ENCODE measurements around the gene XRN1. TPM values are rescaled to one million over a fixed set of nuclear protein-coding genes. Genes with fewer than 3 reads are reported as not detected.
"Not testable (repeated sequence)": the region's sequence is repeated elsewhere in the genome, so short reads cannot be mapped to it uniquely, and the experiment has no call there.

Gene XRN1
- total and polyA plus RNA-seq, 11 donors = 3.8 to 35.5 (median 17.3) TPM

- intact Hi-C loops (cut with DNase I) = loop anchor here in 1 of 10 donors (10.0 kb wide), 1 partner anchor 559 kb away; the partner anchor contains the start of gene U2SURP
- ATAC-seq (no peak), DNase-seq (no peak)
- H3K9me3 ChIP-seq = no peaks in the 10 kb centered on the region
- TF ChIP-seq POLR2A (IDR thresholded peaks at IDR 0.05) (no peak), CTCF (IDR thresholded peaks at IDR 0.05) (no peak)
- peaks cover 0 to 5% (median 0%) of the 10 kb centered on the region in 9 donors for H3K36me3 ChIP-seq
- H3K4me1 ChIP-seq = peaks cover 0 to 50% (median 31%) of the 10 kb centered on the region in 12 donors
- peak overlapping the region in 8 of 12 donors; percentile 78 to 98 (median 82) for H3K4me3 ChIP-seq
- no peaks in the 10 kb centered on the region for H3K27me3 ChIP-seq
- 75 to 80% (median 79%) methylated on average over 6 of the region's 6 CpGs for WGBS, 4 donors
- H3K27ac ChIP-seq = peak overlapping the region in 2 of 12 donors; percentile 94 to 96
These were observed 2.0 kb downstream of the XRN1 start for GRCh38 chr3:142445816-142446254.

- Histone ChIP-seq H3K9me3 (no peaks in the 10 kb centered on the region), H3K4me1 (peaks cover 0 to 50% (median 31%) of the 10 kb centered on the region in 12 donors), H3K36me3 (no peaks in the 10 kb centered on the region), H3K27me3 (no peaks in the 10 kb centered on the region), H3K27ac (no peak overlapping the region), H3K4me3 (no peak overlapping the region)
- TF ChIP-seq POLR2A (IDR thresholded peaks at IDR 0.05) (no peak), CTCF (IDR thresholded peaks at IDR 0.05) (no peak)
- ATAC-seq (no peak), DNase-seq (no peak)
- intact Hi-C loops (cut with DNase I) = loop anchor here in 1 of 10 donors (10.0 kb wide), 1 partner anchor 560 kb away; the partner anchor contains the start of gene U2SURP
- 95 to 97% (median 96%) methylated on average over 11 of the region's 11 CpGs for WGBS, 4 donors
These were observed 3.5 kb downstream of the XRN1 start for GRCh38 chr3:142444343-142444742.

DNA sequence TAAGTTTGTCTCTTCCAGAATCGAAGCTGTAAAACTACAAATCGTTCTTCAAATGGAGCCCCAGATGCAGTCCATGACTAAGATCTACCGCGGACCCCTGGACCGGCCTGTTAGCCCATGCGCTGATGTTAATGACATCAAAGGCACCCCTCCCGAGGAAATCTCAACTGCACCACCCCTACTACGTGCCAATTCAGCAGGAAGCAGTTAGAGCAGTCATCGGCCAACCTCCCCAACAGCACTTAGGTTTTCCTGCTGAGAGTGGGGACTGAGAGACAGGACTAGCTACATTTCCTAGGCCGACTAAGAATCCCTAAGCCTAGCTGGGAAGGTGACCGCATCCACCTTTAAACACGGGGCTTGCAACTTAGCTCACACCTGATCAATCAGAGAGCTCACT is 4.8 kb downstream of the XRN1 start:
- H3K27ac ChIP-seq, H3K4me3 ChIP-seq, DNase-seq, ATAC-seq, H3K36me3 ChIP-seq, H3K9me3 ChIP-seq, H3K27me3 ChIP-seq: not testable (repeated sequence)
- peaks cover 0 to 47% (median 29%) of the 10 kb centered on the region in 12 donors for H3K4me1 ChIP-seq
- WGBS, 4 donors = 95 to 97% (median 97%) methylated on average over 12 of the region's 12 CpGs
- intact Hi-C loops (cut with DNase I) = loop anchor here in 1 of 10 donors (10.0 kb wide), 1 partner anchor 562 kb away; the partner anchor contains the start of gene U2SURP

DNA sequence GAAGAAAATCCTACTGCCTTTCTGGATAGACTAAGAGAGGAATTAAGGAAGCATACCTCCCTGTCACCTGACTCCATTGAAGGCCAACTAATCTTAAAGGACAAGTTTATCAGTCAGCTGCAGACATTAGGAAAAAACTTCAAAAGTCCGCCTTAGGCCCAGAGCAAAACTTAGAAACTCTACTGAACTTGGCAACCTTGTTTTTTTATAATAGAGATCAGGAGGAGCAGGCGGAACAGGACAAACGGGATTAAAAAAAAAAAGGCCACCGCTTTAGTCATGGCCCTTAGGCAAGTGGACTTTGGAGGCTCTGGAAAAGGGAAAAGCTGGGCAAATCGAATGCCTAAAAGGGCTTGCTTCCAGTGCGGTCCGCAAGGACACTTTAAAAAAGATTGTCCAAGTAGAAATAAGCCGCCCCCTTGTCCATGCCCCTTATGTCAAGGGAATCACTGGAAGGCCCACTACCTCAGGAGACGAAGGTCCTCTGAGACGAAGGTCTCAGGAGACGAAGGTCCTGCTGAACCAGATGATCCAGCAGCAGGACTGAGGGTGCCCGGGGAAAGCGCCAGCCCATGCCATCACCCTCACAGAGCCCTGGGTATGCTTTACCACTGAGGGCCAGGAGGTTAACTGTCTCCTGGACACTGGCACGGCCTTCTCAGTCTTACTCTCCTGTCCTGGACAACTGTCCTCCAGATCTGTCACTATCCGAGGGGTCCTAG is 8.2 kb downstream of the XRN1 start:
- intact Hi-C loops (cut with DNase I) = loop anchor here in 1 of 10 donors (10.0 kb wide), 1 partner anchor 565 kb away; the partner anchor contains the start of gene U2SURP
- ATAC-seq = not testable (repeated sequence)

DNA sequence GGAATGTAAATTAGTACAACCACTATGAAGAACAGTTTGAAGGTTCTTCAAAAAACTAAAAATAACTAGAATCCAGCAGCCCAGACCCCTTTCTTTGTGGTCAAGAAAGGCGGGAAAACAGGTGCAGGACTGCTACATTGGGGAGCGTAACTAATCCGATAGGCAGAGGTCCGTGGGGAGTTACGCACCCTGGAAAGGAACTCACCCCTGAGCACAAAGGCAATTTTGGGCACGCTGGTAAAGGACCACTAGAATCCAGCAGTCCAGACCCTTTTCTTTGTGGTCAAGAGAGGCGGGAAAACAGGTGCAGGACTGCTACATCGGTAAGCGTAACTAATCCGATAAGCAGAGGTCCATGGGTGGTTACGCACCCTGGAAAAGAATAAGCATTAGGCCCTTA is 9.7 kb downstream of the XRN1 start:
- WGBS, 4 donors = 94 to 98% (median 97%) methylated on average over 11 of the region's 11 CpGs
- ATAC-seq; H3K27ac ChIP-seq; DNase-seq; H3K4me3 ChIP-seq; intact Hi-C loops (cut with DNase I); H3K27me3 ChIP-seq; H3K9me3 ChIP-seq: not testable (repeated sequence)
- Histone ChIP-seq H3K4me1 (peaks cover 0 to 16% (median 2%) of the 10 kb centered on the region in 12 donors), H3K36me3 (peaks cover 0 to 18% (median 2%) of the 10 kb centered on the region in 9 donors)

More for the DNA sequence above, 8.2 kb downstream of the XRN1 start:
- H3K27ac ChIP-seq, H3K27me3 ChIP-seq, H3K4me3 ChIP-seq, DNase-seq, H3K9me3 ChIP-seq: not testable (repeated sequence)
- Histone ChIP-seq H3K36me3 (peaks cover 0 to 14% (median 0%) of the 10 kb centered on the region in 9 donors), H3K4me1 (peaks cover 0 to 23% (median 11%) of the 10 kb centered on the region in 12 donors)
- 90 to 94% (median 92%) methylated on average over 15 of the region's 15 CpGs for WGBS, 4 donors

All from heart left ventricle (tissue), 16 donors.